Lower leg skin (tissue), 4 donors: ENCODE measurements around the gene XRCC1. TPM values are rescaled to one million over a fixed set of nuclear protein-coding genes. Genes with fewer than 3 reads are reported as not detected.

Source experiments
- DNase-seq, 2 donors: peaks; one replicate each; pipeline ENCODE4 v3.0.0-alpha.2; 2019; ENCODE audit warnings: low spot score in 2 of 2
- H3K4me3 ChIP-seq: fragments of 200-600 bp; sonication (generic); 2 replicates; pipeline ENCODE4 v1.5.1; 2017; ENCODE audit warnings: mild to moderate bottlenecking, low read depth; ENCODE audit not compliant: poor library complexity, severe bottlenecking
- POLR2A ChIP-seq, 2 donors: fragments of 450-650 bp; IDR thresholded peaks; one replicate each; pipeline ENCODE4 v1.6.1; 2016 to 2017; ENCODE audit warnings: antibody characterized with exemption in 2 of 2, mild to moderate bottlenecking in 1 of 2, moderate library complexity in 1 of 2
- WGBS, 2 donors: methylation state at CpG; one replicate each; pipeline ENCODE4 v1.1.5; 2018; 5-methylcytosine and 5-hydroxymethylcytosine counted together
- intact Hi-C: fragments of 100-400 bp; cut with DNase I; formaldehyde crosslinking; loops from one replicate; pipeline ENCODE4 v1.15.0; 2023; ENCODE audit warnings: low total_unique reads
- total RNA-seq, 4 donors: library from RNA; depleted of rRNA; stranded (reverse); fragments of >200 nt; gene quantifications; one replicate each; pipeline ENCODE4 v1.1.0, GENCODE V29; 2016
- TF ChIP-seq, protein P1 (sequence below), 3 donors: fragments of 450-650 bp; IDR thresholded peaks; one replicate each; pipeline ENCODE4 v1.5.1; 2016; ENCODE audit warnings: antibody characterized with exemption in 3 of 3, mild to moderate bottlenecking in 3 of 3, moderate library complexity in 2 of 3

XRCC1 gene
- total RNA-seq, 4 donors from 2014 or later: 27.9 to 37.6 (median 31.5) TPM

- peak; percentile 97 to 99 for DNase-seq
- intact Hi-C loops: no loop called here
- peak overlapping the region; percentile 84 for H3K4me3 ChIP-seq
- TF ChIP-seq, protein P1, sequence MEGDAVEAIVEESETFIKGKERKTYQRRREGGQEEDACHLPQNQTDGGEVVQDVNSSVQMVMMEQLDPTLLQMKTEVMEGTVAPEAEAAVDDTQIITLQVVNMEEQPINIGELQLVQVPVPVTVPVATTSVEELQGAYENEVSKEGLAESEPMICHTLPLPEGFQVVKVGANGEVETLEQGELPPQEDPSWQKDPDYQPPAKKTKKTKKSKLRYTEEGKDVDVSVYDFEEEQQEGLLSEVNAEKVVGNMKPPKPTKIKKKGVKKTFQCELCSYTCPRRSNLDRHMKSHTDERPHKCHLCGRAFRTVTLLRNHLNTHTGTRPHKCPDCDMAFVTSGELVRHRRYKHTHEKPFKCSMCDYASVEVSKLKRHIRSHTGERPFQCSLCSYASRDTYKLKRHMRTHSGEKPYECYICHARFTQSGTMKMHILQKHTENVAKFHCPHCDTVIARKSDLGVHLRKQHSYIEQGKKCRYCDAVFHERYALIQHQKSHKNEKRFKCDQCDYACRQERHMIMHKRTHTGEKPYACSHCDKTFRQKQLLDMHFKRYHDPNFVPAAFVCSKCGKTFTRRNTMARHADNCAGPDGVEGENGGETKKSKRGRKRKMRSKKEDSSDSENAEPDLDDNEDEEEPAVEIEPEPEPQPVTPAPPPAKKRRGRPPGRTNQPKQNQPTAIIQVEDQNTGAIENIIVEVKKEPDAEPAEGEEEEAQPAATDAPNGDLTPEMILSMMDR (IDR thresholded peaks at IDR 0.05): no peak
- no peak for TF ChIP-seq POLR2A (IDR thresholded peaks at IDR 0.05)
- 0 to 1% methylated on average over 58 to 64 of the region's 64 CpGs for WGBS, 2 donors
These were observed 71.6 kb downstream of the XRCC1 start for GRCh38 chr19:43503501-43504425.

DNA sequence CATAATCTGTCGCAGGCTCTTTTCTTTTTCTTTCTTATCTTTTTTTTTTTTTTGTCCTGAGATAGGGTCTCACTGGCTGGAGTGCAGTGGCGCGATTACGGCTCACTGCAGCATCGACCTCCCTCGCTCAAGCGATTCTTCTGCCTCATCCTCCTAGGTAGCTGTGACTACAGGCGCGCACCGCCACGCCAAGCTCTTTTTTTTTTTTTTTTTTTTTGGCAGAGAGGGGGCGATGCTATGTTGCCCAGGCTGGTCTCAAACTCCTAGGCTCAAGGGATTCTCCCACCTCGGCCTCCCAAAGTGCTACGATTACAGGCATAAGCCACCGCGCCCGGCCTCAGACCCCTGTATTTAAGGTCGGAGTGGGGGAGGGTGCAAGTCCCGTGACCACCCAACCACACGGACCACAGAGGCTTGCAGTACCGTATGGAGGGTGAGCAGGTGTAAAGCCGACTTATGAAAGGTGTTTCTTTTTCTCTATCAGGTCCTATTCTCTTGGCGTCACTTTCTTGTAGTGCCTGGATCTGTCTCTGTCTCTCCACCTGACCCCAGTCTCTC is 72.8 kb downstream of the XRCC1 start:
- TF ChIP-seq, protein P1 (IDR thresholded peaks at IDR 0.05): no peak
- TF ChIP-seq POLR2A (IDR thresholded peaks at IDR 0.05): no peak
- intact Hi-C loops: no loop called here
- no peak overlapping the region for H3K4me3 ChIP-seq
- WGBS, 2 donors: 86 to 90% methylated on average over 23 of the region's 23 CpGs
- DNase-seq: no peak

DNA sequence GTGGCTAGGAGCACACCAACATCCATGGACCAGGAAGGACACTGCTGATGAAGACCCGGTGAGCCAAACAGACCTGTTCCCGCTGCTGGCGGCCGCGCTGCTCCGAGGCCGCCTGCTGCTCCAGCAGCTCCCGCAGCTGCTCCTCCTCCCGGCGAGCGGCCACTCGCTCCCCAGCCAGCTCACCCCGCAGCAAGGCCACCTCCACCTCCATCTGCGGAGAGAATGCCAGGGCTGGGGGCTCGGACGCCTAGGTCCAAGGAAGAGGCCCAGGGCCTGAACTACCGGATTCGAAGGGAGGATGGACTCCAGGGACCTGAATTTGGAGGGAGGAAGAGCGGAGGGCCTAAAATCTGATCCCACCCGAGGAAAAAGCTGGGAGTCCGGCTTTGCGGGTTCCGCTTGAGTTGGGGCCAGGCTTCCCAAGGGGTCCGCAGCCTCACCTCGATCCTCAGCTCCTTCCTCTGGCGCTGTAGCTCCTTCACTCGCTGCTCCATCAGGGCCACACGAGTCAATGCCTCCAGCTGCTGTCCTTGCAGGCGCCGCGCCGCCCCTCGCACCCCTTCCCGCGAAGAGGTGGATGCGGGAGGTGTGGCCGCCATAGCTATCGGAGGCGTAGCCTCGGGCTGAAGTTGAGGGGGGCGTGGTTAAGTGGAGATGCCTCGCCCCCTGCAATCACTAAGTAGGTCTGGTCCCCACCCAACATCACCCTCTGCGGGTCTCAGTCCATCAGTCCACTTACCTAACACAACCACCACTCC is 73.5 kb downstream of the XRCC1 start:
- H3K4me3 ChIP-seq: no peak overlapping the region
- intact Hi-C loops: no loop called here
- DNase-seq: no peak
- TF ChIP-seq, protein P1 (IDR thresholded peaks at IDR 0.05): no peak
- no peak for TF ChIP-seq POLR2A (IDR thresholded peaks at IDR 0.05)
- WGBS, 2 donors: 74 to 82% methylated on average over 43 of the region's 43 CpGs

DNA sequence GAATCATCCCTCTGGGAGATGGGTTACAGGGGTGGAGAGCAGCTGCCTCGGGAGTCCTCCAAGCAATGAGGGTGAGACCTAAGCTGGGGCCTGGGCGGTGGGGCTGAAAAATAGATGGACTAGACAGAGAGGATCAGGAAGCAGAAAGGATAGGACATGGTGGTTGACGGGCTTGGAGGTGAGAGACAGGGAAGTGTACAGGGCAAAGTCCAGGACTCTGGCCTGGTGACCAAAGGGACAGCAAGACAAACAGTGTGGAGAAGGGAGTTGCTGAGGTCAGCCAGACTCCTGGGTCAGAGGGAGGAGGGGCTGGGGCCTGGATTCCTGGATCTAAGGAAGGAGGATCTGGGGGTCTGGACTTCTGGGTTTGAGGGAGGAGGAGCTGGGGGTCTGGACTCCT is 76.3 kb downstream of the XRCC1 start:
- H3K4me3 ChIP-seq: no peak overlapping the region
- intact Hi-C loops: no loop called here
- 89 to 90% methylated on average over 3 of the region's 3 CpGs for WGBS, 2 donors
- DNase-seq: no peak
- TF ChIP-seq POLR2A (IDR thresholded peaks at IDR 0.05): no peak
- TF ChIP-seq, protein P1 (IDR thresholded peaks at IDR 0.05): no peak

GRCh38 chr19:43498233-43498842 is 77.0 kb downstream of the XRCC1 start:
- TF ChIP-seq POLR2A (IDR thresholded peaks at IDR 0.05): no peak
- TF ChIP-seq, protein P1 (IDR thresholded peaks at IDR 0.05): no peak
- H3K4me3 ChIP-seq: no peak overlapping the region
- intact Hi-C loops: no loop called here
- 77 to 79% methylated on average over 5 of the region's 5 CpGs for WGBS, 2 donors
- DNase-seq: no peak
